ENCODE results near the gene KCNMA1.

KCNMA1 gene

DNA sequence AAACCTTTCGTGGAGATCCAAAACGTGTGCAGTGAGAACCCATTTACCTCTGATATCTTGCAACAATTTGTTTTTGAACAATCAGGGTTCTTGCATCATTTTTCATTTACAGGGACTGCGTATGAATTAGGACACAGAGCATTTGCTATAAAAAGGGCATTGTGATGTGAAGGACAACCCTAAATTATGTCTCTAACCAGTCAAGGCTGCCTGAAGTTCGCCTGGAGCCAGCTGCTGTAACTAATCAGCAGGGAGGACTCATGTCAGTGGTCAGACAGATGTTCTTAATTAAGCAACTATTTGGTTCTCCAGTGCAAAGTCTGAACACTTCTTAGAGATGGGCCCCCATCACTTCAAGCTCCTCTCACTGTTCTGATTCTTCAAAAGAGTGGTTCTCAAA, 674.8 kb downstream of the KCNMA1 start:
- DNase-seq = no peak

DNA sequence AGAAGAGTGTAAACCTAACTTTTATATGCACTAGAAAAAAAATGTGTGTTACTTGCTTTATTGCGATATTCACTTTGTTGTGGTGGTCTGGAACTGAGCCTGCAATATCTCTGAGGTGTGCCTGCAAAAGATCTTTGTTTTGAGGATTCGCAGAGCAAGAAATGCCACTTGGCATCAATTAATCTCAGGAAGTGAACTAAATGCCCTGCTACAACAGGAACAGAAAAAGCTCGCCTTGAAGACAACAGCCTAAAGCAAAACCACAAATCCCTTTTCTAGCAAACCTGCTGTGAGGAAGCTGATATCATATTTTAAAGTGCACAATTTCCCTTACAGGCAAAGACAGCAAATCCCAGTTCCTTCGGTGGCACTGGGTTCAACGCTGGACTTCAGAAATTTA, 675.8 kb downstream of the KCNMA1 start:
- no peak for DNase-seq

DNA sequence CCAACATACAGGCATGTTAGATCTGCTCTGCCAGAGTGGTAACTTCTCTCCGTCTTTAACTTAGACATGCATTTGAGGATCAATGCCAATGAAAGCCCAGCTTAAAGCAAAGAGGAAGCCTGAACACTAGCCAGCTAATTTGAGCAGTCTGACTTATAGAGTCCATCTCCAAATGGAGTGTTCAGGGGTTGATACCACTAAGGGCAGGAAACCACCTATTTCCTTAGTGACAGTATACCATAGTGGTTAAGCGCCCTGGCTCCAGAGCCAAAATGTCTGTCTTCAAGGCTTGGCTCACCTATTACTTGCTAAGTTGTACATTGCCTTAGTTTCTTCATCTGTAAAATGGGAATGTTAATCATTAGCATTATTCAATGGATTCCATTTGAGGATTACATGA, 678.5 kb downstream of the KCNMA1 start:
- DNase-seq = no peak

DNA sequence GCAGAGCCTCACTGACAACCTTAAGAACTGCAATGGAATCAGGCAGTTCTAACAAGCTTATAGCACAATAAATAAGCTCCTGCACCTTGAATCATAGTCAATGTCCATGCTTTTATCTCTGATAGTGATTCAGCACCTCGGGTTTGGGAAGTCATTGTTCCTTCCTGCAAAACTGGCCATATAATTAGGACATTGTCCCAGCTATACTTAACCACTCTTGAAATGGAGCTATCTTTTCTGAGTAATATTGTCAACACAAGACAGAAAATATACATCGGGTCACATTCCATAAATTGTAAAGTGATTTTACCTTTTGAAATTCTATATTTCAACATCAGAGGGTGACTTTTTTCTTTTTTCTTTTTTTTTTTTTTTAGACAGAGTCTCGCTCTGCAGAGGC, 682.8 kb downstream of the KCNMA1 start:
- DNase-seq = no peak

DNA sequence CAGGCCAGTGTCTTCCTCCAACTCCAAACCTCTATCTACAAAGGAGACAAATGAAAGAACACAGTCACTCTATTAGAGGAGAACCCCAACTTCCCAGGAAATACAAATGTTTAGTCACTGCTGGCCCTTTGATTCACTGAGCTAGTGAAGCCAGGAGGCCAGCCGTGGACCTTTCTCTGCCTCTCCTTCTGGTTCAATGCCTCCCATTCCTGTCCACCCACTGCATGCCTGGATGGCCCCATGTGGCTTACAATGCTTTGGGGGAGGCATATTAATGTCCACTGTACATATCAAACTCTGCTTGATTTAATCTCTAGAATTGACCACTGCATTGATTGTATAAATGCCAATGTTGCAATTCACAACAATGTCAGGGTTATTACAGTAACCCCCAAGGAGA, 687.3 kb downstream of the KCNMA1 start:
- DNase-seq = no peak

DNA sequence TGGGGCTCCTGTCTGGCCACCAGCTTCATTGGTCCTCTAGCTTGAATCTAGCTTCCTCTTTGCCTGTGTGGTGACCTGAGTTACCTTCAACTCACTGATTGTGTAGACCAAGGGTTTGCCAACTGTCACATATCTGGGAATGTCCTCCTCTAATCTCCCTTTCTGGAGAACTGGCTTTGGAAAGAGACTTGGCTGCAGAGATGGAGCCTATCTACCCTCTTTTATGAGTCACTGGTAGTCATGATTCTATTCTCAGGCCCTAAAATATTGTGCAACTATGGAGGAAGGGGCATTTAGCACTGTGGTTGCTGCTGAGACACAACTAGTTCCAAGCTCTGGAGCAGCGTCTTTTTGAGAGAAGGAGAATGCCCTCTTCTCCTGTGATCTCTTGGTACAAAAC, 691.3 kb downstream of the KCNMA1 start:
- DNase-seq = no peak

DNA sequence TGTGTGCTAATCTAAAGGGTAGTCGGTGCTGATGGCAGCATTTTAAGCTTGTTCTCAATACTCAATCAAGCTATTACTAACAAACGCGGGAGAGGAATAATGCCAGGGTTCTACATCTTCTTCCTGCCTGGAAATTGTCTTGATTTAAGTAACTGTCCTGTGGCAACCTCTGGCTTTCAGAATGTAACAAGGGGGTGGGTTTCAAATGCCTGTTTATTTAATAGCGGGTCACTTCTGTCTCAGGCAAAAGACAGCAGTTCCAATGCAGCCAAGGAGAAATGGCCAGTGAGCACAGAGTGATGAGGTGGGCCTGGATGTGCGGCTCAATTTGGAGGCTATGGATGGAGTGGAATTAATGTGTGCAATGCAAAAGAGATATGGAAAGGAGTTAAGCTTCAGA, 692.4 kb downstream of the KCNMA1 start:
- no peak for DNase-seq

DNA sequence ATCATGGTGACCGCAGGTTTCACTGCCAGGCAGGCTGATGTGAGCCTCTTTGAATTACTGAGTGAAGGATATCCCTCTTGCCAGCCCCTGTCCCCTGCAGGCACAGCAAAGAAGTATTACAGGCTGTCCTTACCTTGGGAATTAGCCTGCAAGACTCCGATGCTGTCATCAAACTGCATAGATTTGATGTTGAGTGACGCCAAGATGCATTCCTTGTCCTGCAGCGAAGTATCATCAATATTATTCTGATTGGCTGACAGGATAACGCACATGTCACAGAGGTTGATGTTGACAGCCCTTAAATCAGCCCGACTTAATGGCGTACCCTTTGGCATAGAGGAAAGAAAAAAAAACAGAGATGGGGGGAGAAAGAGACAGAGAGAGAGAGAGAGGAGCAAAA, 693.0 kb downstream of the KCNMA1 start:
- DNase-seq = no peak

DNA sequence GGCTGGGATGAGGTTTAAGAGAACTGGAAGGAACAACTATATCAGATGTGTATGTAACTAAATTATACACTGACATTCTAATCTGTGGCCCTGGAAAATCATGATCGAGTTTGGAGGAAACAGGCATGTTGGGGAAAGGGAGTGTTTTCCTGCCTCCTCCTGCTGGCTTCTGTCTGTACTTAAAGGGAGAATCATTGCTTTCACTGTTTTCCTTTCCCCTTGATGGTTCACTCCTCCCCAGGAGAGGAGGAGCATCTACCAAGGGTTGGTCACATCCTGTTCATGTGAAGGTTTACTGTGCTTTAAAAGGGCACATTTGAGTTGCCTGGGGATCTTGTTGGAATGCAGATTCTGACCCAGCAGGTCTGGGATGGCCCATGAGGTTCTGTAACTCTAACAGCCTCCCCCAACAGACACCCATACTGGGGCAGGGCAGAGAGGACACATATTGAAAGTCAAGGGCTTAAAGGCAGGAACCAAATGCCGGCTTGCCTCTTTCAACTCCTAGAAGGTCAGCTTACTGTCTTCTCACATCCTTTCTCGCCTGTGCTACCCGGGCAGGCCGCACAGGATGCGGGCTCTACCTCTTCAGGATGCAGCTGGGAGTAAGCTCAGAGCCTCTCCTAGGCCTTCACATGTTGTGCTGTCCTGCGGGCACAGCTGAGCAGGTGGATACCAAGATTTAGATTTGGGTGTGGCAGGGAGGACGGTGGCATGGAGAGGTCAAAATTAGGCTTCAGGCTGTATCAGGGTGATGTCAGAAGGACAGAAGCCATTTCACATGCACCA, 694.8 kb downstream of the KCNMA1 start:
- no peak for DNase-seq

DNA sequence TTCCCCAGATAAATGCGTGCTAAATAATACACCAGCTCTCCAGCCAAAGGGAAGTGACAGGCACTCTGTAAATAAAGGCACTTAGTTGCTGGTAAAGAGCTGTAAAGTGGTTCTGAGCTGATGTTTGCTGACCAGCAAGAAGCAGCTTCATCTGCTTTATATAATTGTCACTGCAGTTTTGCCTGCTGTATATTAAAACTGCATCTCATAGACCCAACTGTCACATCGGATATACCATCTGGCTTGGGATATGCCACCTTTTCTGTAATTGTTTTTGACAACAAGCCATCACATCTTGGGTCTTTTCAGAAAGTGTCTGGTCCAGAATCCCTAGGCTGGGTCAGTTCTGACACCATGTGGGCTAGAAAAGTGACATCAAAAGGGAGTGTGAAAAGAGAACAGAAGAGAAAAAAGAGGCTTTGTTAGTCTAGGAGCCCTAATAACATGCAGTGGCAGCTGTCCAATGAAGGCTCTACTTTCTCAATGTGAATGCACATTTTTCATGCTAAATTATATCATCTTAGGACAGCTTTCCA, 697.6 kb downstream of the KCNMA1 start:
- no peak for DNase-seq

DNA sequence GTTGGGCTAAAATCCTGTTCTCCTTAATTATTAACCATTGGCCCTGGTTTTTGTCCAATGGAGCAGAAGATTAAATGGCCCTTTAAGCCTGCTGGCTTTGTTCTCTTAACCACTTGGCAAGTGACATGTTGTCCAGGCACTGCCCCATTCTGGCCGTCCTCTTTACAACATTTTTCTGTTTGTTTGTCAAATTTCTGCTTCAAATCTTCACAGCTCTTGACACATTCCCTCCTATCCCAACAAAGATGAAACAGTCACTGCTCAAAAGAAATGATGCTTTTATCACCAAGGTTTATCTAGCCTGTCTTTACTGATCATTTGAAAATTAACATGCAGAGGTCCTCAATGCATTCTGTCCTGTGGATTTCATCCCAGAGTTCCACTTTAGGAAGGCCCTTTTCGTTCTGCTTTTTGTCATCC, 700.4 kb downstream of the KCNMA1 start:
- no peak for DNase-seq

DNA sequence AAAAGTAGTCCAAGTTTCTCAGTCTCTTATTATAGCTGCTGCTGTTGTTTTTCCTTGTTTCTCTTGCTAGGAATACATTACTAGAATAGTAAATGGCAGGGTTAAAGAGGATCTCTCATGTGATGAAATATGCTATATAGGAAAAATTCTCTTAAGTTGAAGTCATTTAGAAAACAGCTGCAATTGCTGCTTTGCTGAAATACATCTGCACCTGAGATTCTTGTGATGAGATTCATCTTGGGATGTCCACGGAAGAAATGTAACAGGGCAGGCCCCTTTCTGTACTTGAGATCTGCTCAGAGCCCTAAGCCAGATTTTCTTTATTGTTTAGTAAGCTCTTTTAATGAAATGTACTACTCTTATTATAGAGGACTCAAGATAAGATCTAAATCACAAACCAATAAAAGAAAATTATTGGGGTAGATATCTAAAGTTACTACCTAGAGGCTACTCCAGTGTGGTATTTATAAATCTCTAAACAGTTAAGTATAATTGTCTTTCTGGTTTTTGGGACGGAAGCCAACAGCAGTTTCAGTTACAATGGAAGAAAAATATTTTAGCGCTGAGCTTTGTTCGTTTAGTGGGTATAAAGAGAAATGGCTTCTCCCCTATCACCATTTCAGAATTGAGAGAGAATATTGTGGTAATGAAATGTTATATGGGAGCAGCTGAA, 701.5 kb downstream of the KCNMA1 start:
- no peak for DNase-seq

DNA sequence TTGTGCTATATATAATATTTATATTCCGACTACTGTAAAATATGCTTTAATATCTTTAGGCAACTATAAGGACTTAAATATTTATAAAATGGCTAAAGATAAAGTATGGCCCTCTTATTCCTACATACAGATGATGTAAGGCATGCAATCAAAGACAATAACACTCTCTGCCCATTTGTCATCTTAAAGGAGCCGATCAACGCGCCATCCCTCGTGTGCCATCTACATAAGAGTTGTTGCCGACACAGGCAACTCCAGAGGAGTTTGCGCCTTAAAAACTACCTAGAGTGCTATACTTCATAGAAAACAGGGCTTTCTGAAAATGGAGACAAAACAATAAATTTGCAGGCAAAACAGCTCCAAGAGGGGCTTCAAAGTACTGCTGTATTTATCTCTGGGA, 709.0 kb downstream of the KCNMA1 start:
- no peak for DNase-seq

DNA sequence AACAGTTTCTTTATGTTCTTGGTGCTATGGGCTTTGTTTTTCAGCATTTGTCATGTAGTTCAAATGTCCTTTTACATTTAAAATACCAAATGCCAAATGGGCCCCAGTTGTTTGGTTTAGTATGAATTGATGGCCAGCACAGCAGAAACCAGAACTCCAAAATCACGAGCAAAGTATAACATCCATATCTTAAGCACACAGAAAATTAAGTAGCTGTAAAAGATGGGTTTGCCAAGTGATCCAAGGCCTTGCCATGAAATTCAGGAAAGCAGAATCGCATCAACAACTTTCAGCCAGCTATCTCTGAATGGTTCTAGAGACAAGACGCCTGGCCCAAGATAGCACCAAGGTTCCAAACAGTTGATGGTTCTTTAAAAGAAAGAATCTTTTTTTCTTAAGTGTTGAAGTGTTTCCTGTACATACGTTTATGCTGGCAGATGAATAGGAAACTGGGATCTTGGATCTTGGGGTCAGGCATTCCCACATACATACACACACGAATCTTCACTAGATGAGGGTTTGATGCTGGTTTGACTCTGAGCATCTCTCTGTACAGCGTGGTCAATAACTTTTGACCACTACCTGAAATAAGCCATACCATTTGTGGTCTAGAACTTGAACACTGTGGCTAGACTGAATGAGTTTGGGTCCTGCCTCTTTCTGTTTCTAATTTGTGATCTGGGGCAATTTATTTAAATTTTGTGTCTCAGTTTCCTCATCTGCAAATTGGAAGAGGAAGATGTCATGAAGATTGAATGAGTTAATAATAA, 711.8 kb downstream of the KCNMA1 start:
- DNase-seq = no peak

DNA sequence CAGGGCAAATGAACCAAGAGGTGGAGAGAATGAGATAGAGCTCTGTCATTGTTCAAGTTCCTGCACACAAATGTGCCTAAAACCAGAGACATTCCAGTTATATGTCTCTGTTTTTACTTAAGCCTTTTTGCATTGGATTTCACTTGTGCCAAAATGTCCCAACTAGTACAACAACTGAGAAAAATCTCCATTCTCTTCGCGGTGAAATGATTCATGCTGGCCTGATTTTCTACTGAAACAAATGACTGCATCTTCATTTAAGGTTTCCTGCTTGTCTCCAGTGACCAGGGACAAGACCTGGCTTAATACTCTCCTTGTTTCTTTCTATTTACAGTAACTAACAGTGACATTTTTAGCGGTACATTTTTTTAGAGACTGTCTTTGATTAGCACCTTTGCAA, 714.9 kb downstream of the KCNMA1 start:
- DNase-seq = no peak

DNA sequence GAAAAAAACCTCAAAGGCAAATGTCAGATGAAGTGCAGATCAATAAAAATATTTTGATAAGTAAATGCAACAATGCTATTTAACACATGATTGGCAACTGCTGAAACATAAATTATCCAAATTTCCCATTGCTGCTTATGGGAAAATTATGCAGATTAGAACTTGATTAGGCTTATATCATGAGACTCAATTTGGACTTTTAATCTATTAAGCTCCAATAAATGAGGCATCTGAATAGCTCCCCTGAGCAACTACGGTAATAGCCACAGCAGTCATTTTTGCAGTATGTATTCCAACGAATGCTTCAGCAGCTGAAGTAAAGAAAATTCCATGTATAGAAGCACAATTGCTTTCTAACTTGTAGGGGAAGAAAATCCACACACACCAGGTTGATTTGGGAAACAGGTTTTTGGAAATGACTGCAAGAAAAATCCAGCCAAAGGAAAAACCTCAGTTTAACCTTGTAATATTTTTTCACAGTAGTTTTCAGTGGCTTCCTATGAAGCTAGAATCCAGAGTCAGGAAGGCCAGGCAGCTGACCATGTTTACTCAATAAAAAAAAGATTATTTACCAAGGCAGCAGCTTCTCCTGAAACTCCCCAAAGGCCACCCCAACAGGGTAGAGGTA, 716.1 kb downstream of the KCNMA1 start:
- DNase-seq = no peak

DNA sequence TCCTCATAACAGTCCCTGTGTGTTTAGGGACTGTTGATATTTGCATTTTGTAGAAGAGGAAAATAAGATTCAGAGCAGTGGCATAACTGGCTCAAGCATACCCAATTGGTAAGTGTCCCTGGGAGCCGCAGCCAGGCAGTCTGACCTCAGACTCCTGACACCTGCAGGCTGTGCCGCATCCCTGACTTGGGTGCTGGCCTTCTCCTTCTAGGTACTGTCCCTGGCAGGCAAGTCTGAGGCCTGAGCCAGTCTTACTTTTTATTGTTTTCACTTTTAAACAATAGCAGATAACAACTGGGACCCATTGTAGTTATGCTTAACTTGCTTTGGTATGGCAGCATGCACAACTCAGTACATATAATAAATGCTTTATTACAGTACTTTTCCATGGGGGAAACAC, 717.0 kb downstream of the KCNMA1 start:
- no peak for DNase-seq

DNA sequence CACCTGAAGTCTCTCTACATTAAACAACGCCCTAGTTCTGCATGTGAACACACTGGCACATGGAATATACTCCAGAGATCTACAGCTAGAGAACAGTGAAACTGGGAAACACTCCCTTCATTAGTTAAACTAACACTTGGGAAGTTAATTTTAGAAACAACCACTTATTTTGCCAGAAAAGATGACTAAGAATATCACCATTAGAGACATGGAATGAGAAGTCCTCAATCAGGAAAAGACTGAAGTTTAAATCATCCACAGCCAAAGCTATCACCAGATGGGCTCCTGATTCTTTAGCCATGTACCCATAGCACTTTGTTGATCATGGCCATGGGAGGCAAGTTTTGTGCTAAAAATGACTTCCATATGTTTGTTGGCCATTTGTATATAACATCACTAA, 719.5 kb downstream of the KCNMA1 start:
- no peak for DNase-seq

DNA sequence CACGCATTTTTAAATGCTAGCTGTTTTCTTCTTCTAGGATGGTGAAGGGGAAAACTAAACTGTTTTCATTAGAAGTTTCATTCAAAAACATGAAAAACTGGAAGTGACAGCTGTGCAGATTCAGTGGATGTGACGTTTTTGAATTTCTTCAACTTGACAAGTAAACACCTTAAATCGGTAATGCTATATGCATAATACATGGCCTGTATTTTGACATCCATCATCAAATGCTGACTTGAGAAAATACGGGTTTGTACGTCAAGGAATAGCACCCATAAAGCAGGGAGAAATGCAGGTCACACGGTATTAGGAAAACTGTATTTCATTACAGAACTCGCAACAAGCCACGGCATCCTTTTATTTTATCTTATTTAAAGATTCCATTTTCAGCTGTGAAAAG, 720.5 kb downstream of the KCNMA1 start:
- no peak for DNase-seq

DNA sequence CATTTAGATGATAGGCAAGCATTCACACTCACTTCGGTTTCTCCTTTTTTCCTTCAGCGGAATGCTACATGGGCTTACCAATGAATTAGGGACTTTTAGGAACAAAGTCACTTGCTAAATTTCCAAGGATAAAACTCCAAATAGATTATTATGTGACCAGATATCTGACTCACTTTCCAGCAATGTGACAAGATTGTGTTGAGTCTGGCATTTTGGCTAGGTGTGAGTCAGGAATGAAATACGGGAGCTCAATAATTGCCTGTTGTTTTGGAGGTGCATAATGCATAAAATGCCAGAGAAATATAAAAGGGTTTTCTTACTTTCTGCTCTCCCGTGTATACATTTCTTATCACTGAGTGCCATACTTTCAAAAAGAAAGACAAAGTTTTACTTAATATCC, 721.1 kb downstream of the KCNMA1 start:
- DNase-seq = no peak

DNA sequence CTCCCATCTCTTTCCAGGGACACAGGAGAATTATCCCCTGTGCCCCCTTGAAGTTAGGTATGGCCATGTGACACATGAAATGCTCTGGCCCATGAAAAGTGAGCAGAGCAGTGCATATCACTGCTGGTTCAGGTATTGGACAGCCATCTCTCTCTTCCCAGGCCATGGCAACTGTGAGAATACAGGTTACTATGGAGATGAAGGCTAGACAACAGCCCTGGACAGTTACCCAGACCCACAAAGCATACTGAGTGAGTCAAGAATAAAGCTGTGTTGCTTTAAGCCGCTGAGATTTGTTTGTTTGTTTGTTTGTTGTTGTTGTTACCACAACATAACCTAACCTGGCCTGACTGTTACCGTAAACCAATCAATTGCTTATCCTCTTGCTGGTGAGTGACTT, 722.3 kb downstream of the KCNMA1 start:
- DNase-seq = no peak

DNA sequence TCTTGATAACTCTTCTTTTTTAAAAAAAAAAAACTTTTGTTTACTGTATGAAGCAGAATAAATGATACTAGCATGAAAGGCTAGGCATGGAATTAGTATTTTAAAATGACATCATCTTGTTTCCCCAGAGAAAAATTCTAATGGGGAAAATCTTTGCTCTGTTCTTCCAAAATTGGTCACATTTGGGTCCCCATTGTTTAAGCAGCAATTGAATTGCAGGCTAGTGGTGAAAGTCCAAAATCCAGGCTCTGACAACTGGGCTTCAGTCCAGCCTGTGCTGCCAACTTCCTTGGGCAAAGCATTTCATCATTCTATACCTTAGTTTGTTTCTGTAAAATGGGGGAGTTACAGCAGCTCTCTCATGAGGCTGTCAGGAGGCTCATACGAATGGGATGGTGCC, 726.4 kb downstream of the KCNMA1 start:
- no peak for DNase-seq

Data from T-helper 2 cell (primary cell).